Measurements from ENCODE around the gene PDE4D.
A peak's percentile ranks its signal among the peaks of the same experiment; 100 is the strongest.

PDE4D gene

DNA sequence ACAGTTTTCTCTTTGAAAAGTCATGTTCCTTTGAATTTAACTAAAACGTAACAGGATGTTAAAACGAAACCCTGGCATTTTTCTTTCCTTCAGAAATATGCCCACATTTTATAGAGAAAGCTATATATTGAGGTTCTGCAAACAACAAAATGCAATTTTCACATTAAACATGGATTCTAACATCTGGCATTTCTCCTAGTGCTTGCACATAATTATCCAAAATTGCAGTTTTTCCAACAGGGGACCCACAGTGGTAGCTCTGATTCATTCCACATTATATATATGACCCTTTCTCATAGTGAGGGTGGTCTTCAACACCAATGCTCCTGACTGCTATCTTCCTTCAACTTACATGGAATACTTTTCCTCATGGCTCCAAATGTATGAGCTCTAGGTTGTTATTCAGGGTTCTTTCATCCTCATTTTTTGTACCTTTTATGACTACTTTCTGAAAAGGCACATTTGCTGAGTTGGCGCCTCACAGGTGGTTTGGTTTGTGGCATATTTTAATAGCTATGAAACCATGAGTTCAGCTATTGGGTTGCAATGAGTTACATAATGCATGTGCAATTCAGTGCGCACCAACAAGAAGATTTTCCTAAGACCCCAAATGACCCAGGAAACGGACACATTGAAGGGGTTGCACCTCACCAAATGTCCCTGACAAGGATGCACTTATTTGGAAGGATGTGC, 758.9 kb downstream of the PDE4D start:
- H3K9me3 ChIP-seq (ENCODE audit: control insufficient read depth, low read length) = no peaks in the 10 kb centered on the region
- H3K27me3 ChIP-seq (ENCODE audit: control insufficient read depth, insufficient read depth, low read length, poor library complexity, severe bottlenecking) = no peaks in the 10 kb centered on the region
- WGBS, 2 experiments = 82 to 84% methylated on average over 5 of the region's 5 CpGs
- H3K4me1 ChIP-seq (ENCODE audit: control insufficient read depth, insufficient read depth, low read length) = no peaks in the 10 kb centered on the region
- H3K27ac ChIP-seq (ENCODE audit: insufficient read depth, low read depth, low read length, poor library complexity, severe bottlenecking) = no peak overlapping the region
- H3K36me3 ChIP-seq (ENCODE audit: control insufficient read depth, insufficient read depth, low read length) = no peaks in the 10 kb centered on the region
- H3K4me3 ChIP-seq (ENCODE audit: insufficient read depth, low read depth, low read length) = no peak overlapping the region

DNA sequence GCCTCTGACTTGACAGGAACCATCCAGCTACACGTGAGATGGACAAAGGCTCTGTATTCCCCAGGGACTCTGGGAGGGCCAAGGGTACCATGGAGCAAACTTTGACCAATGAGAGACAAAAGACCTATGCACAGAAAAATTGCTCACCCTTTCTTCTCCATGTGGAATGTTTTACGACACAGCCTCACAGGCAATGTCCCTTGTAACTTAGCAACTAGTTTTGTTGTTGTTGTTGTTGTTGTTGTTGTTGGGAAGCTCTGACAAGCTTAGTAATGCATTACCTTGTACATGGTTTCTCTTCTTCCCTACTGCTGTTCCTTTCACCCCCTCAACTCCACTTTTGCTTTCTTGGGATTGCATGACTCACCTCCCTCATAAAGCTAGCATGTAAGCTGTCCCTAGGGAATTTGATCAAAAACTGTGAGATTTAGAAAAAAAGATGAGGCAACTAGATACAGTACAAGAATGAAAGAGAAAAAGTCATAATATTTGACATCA, 759.7 kb downstream of the PDE4D start:
- peaks cover 6% of the 10 kb centered on the region for H3K4me1 ChIP-seq (ENCODE audit: control insufficient read depth, insufficient read depth, low read length)
- H3K9me3 ChIP-seq (ENCODE audit: control insufficient read depth, low read length) = no peaks in the 10 kb centered on the region
- H3K36me3 ChIP-seq (ENCODE audit: control insufficient read depth, insufficient read depth, low read length) = no peaks in the 10 kb centered on the region
- H3K27ac ChIP-seq (ENCODE audit: insufficient read depth, low read depth, low read length, poor library complexity, severe bottlenecking) = no peak overlapping the region
- no peak overlapping the region for H3K4me3 ChIP-seq (ENCODE audit: insufficient read depth, low read depth, low read length)
- 88 to 95% methylated on average over 1 to 2 of the region's 2 CpGs for WGBS, 2 experiments
- H3K27me3 ChIP-seq (ENCODE audit: control insufficient read depth, insufficient read depth, low read length, poor library complexity, severe bottlenecking) = no peaks in the 10 kb centered on the region

DNA sequence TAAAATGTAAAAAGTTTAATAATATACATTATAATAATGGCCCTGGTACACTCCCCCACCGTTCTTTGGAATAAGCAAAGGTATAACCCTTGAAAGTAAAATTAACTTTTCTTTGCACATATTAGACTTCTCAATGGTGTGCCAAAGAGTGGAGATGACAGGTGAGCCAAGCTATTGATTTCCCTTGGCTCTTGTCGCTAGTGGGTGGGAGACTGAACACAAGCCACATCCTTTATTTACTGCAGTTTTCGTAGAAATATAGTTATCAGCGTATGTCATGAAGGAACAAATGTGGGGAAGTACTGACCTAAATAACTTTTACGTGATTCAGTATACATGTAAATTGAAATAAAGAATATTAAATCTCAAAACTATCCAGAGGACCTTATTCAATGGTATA, 761.4 kb downstream of the PDE4D start:
- H3K9me3 ChIP-seq (ENCODE audit: control insufficient read depth, low read length) = no peaks in the 10 kb centered on the region
- no peak overlapping the region for H3K27ac ChIP-seq (ENCODE audit: insufficient read depth, low read depth, low read length, poor library complexity, severe bottlenecking)
- peaks cover 19% of the 10 kb centered on the region for H3K4me1 ChIP-seq (ENCODE audit: control insufficient read depth, insufficient read depth, low read length)
- no peak overlapping the region for H3K4me3 ChIP-seq (ENCODE audit: insufficient read depth, low read depth, low read length)
- no peaks in the 10 kb centered on the region for H3K27me3 ChIP-seq (ENCODE audit: control insufficient read depth, insufficient read depth, low read length, poor library complexity, severe bottlenecking)
- H3K36me3 ChIP-seq (ENCODE audit: control insufficient read depth, insufficient read depth, low read length) = no peaks in the 10 kb centered on the region
- WGBS, 2 experiments = 91 to 98% methylated on average over 1 to 4 of the region's 5 CpGs

DNA sequence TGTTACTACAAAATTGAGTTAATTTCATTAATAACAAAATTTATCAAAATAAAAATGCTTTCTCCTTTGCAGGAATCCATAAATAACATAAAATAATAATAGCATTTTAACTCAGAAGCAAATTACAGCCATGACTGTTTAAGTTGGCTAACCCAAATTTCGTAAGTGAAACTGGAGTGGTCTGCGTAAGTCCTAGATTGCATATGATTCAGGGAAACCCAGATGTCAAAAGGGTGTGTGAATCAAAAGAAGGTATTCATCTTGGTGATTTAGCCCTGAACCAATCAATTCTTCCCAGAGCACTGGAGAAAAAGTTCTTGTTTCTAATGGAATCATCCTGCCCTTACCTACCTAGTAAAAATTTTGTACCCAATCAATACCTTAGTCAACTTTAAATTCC, 763.1 kb downstream of the PDE4D start:
- Histone ChIP-seq H3K36me3 (ENCODE audit: control insufficient read depth, insufficient read depth, low read length) (no peaks in the 10 kb centered on the region), H3K4me1 (ENCODE audit: control insufficient read depth, insufficient read depth, low read length) (peaks cover 36% of the 10 kb centered on the region), H3K4me3 (ENCODE audit: insufficient read depth, low read depth, low read length) (no peak overlapping the region), H3K27ac (ENCODE audit: insufficient read depth, low read depth, low read length, poor library complexity, severe bottlenecking) (no peak overlapping the region), H3K9me3 (ENCODE audit: control insufficient read depth, low read length) (no peaks in the 10 kb centered on the region), H3K27me3 (ENCODE audit: control insufficient read depth, insufficient read depth, low read length, poor library complexity, severe bottlenecking) (no peaks in the 10 kb centered on the region)
- WGBS, 2 experiments = 89 to 98% methylated on average over 2 of the region's 2 CpGs

DNA sequence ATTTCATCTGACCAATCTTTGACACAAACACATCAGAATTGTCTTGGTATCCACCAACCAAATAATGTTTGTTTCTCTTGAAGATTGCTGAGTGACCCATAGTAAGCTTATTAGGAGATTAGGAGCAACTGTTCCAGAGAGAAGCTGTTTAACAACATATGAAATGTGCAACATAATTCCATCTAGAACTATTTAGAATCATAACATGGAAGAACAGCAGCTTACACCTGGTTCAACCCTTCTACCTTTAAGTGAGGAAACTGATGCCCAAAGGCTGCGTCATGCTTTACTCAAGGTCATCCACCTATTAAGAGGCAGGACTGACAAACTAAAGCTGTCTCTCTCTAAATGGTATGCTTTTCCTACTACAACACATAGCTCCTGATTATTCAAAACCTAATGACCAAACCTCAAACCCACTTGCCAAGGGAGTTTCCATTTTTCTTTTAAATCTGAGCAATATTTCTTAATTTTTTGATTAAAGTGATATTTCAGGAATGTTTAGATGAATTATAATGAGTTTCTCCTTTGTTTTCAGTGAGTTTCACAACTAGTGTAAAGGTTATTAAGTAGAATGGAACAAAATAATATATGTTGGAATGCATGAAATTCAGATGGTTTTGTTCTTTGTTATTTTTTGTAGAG, 764.8 kb downstream of the PDE4D start:
- 95 to 100% methylated on average over 1 of the region's 1 CpG for WGBS, 2 experiments
- Histone ChIP-seq H3K27me3 (ENCODE audit: control insufficient read depth, insufficient read depth, low read length, poor library complexity, severe bottlenecking) (no peaks in the 10 kb centered on the region), H3K4me3 (ENCODE audit: insufficient read depth, low read depth, low read length) (no peak overlapping the region), H3K27ac (ENCODE audit: insufficient read depth, low read depth, low read length, poor library complexity, severe bottlenecking) (no peak overlapping the region), H3K4me1 (ENCODE audit: control insufficient read depth, insufficient read depth, low read length) (peaks cover 45% of the 10 kb centered on the region), H3K36me3 (ENCODE audit: control insufficient read depth, insufficient read depth, low read length) (no peaks in the 10 kb centered on the region), H3K9me3 (ENCODE audit: control insufficient read depth, low read length) (no peaks in the 10 kb centered on the region)

DNA sequence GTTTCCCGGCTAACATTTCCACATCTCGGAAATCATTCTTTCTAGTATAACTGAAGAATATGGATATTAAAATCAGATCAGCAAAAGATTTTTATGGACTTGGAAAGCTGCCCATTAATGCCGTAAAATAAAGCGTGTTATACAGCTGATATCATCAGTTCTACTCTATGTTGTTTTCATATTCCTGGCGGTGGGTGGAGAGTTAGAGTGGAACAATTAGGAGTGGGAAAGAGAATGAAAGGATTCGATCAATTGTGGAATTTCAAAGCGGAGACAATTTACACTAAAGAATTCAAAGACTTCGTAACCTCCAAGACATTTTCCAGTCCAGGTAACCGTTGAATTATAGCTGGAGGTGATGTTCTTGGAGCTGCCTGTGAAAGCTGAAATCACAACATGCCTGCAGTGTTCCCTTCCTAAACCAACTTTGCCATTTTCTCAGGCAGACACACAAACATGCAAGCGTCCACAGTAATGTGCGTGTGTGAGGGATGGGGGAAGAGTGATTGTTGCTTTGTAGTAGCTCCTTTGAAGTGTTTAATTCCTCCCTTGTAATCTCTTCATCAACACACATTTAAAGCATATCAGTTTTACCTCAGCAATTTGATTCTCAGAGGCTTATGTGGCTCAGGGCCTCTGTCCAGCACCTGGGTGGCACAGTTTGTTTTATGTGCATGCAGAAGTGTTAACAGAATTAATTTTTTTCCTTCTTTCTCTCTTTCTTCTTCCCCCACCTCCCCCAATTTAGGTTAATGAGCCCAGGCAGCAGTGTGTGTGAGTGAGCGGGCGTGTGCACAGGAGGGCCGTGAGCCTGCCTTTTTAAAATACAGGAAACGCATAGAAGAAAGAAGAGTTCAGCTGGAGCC, 766.6 kb downstream of the PDE4D start:
- Histone ChIP-seq H3K4me1 (ENCODE audit: control insufficient read depth, insufficient read depth, low read length) (peaks cover 45% of the 10 kb centered on the region), H3K4me3 (ENCODE audit: insufficient read depth, low read depth, low read length) (peak overlapping the region; percentile 18), H3K27ac (ENCODE audit: insufficient read depth, low read depth, low read length, poor library complexity, severe bottlenecking) (peak overlapping the region; percentile 96), H3K36me3 (ENCODE audit: control insufficient read depth, insufficient read depth, low read length) (no peaks in the 10 kb centered on the region), H3K27me3 (ENCODE audit: control insufficient read depth, insufficient read depth, low read length, poor library complexity, severe bottlenecking) (no peaks in the 10 kb centered on the region), H3K9me3 (ENCODE audit: control insufficient read depth, low read length) (no peaks in the 10 kb centered on the region)
- WGBS, 2 experiments = 52 to 54% methylated on average over 11 to 13 of the region's 15 CpGs

DNA sequence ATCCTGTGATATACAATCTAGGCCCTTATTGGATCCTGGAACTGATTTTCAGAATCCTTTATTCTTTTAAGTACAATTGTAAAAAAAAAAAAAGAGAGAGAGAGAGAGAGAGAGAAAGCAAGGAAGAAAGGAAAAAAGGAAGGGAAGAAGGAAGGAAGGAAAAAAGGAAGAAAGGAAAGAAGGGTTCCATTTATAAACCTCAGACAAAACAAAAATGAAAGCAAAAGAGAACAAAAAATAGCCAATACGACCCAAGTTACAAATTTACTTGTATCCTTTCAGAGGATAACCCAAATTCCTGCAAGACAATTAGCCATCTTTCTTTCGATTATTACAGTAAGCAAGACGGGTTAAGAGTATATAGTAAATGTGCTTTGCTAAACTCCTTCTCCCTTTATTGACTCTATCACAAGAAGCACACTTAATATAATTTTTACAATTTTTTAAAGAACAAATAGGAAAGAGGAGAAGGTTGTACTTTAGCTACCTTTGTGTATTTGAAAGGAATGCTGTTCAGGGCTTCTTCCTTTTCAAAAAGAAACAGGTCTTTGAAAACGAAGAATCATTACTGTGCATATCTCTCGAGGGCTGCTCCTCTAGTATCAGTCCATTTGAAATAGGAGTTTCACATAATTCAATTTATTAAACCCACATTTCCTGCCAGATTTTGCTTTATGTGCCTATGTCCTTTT, 767.4 kb downstream of the PDE4D start:
- H3K9me3 ChIP-seq (ENCODE audit: control insufficient read depth, low read length) = no peaks in the 10 kb centered on the region
- no peaks in the 10 kb centered on the region for H3K36me3 ChIP-seq (ENCODE audit: control insufficient read depth, insufficient read depth, low read length)
- H3K4me1 ChIP-seq (ENCODE audit: control insufficient read depth, insufficient read depth, low read length) = peaks cover 45% of the 10 kb centered on the region
- no peak overlapping the region for H3K4me3 ChIP-seq (ENCODE audit: insufficient read depth, low read depth, low read length)
- H3K27ac ChIP-seq (ENCODE audit: insufficient read depth, low read depth, low read length, poor library complexity, severe bottlenecking) = no peak overlapping the region
- H3K27me3 ChIP-seq (ENCODE audit: control insufficient read depth, insufficient read depth, low read length, poor library complexity, severe bottlenecking) = no peaks in the 10 kb centered on the region
- 38 to 60% methylated on average over 3 of the region's 5 CpGs for WGBS, 2 experiments

DNA sequence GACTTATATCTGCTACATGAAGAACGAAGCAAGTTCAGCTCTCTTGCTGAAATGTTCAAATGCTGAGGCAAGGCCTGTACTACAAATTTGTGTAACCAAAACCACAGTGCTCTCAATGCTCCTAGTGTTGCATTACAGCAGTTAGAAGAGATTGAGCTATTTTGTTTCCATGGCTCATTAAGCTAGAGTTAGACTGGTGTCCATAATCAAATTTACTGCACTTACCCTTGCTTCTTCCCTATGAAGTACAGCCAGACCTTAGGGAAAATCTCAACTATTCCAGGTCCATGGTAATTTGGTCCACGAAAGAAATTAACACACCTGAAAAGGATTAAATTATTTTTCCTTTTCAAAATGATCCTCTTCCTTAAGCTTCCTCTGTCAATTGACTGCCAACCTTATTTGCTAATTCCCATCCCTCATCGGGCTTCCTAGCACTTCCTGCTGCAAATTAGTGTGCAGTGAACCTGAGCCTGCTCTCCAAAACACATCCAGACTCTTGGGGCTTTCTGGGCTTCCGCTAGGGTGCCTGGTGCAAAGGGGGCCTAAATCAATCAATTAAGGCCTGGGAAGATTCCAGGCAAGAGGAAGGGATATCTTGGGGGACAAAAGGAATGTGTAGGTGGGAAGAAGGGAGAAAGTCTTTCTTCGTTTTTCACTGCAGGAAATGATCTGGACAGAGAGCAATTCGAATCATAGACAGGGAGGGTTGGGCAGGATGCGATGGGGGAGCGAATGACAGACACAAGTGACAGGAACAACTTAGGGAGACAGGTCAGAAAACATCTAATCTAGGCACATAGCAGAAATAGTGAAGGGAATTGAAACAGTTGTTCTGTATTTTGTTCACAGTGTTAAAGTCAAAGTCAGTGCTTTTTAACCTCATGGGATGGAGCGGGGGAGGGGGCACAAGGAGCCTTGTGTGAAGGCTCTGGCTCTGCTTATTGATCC, 768.2 kb downstream of the PDE4D start:
- Histone ChIP-seq H3K4me1 (ENCODE audit: control insufficient read depth, insufficient read depth, low read length) (peaks cover 45% of the 10 kb centered on the region), H3K9me3 (ENCODE audit: control insufficient read depth, low read length) (no peaks in the 10 kb centered on the region), H3K27me3 (ENCODE audit: control insufficient read depth, insufficient read depth, low read length, poor library complexity, severe bottlenecking) (no peaks in the 10 kb centered on the region), H3K36me3 (ENCODE audit: control insufficient read depth, insufficient read depth, low read length) (no peaks in the 10 kb centered on the region), H3K27ac (ENCODE audit: insufficient read depth, low read depth, low read length, poor library complexity, severe bottlenecking) (no peak overlapping the region), H3K4me3 (ENCODE audit: insufficient read depth, low read depth, low read length) (no peak overlapping the region)
- WGBS, 2 experiments = 68 to 73% methylated on average over 8 to 9 of the region's 9 CpGs
